DOHH2 (cell line): ENCODE measurements around the gene ANXA1.
"Not testable (repeated sequence)": the region's sequence is repeated elsewhere in the genome, so short reads cannot be mapped to it uniquely, and the experiment has no call there.

Experiments used
- H3F3A ChIP-seq: fragments of 200-600 bp; sonication (generic), shearing (Covaris generic); 2 replicates; pipeline ENCODE4 v1.6.0; 2016; ENCODE audit warnings: antibody characterized with exemption, mild to moderate bottlenecking; ENCODE audit not compliant: control insufficient read depth, insufficient read depth
- H3K27ac ChIP-seq: fragments of 200-600 bp; sonication (generic); 2 replicates; pipeline ENCODE4 v1.5.1; 2014; ENCODE audit warnings: low read depth, mild to moderate bottlenecking, low read length, moderate library complexity
- H3K27me3 ChIP-seq: fragments of 200-600 bp; sonication (generic); 2 replicates; pipeline ENCODE4 v1.6.1; 2014; ENCODE audit warnings: mild to moderate bottlenecking, low read length, mixed read lengths; ENCODE audit not compliant: control insufficient read depth
- H3K36me3 ChIP-seq: fragments of 200-600 bp; sonication (generic); 2 replicates; pipeline ENCODE4 v1.6.1; 2014; ENCODE audit warnings: mild to moderate bottlenecking, low read length, moderate library complexity, mixed read lengths; ENCODE audit not compliant: control insufficient read depth
- H3K4me1 ChIP-seq: fragments of 200-600 bp; sonication (generic); 2 replicates; pipeline ENCODE4 v1.6.1; 2014; ENCODE audit warnings: mild to moderate bottlenecking, low read length, mixed read lengths; ENCODE audit not compliant: control insufficient read depth
- H3K4me2 ChIP-seq: fragments of 200-600 bp; sonication (generic); 2 replicates; pipeline ENCODE4 v1.6.0; 2014; ENCODE audit warnings: mild to moderate bottlenecking, low read length, moderate library complexity
- H3K4me3 ChIP-seq: fragments of 200-600 bp; sonication (generic); 2 replicates; pipeline ENCODE4 v1.5.1; 2014; ENCODE audit warnings: mild to moderate bottlenecking, low read length, mixed read lengths
- H3K79me2 ChIP-seq: fragments of 200-600 bp; sonication (generic); 2 replicates; pipeline ENCODE4 v1.6.1; 2014; ENCODE audit warnings: mild to moderate bottlenecking, low read length, mixed read lengths; ENCODE audit not compliant: control insufficient read depth
- H3K9me2 ChIP-seq: fragments of 200-600 bp; sonication (generic); replicated peaks from 2 replicates; pipeline ENCODE4 v1.6.1; 2014; ENCODE audit warnings: mild to moderate bottlenecking, low read length, mixed read lengths; ENCODE audit not compliant: control insufficient read depth
- H3K9me3 ChIP-seq: fragments of 200-600 bp; sonication (generic); 2 replicates; pipeline ENCODE4 v1.6.1; 2014; ENCODE audit warnings: antibody characterized with exemption, low read length, mixed read lengths; ENCODE audit not compliant: control insufficient read depth, insufficient read depth
- H4K20me1 ChIP-seq: fragments of 200-600 bp; sonication (generic); 2 replicates; pipeline ENCODE4 v1.6.0; 2014; ENCODE audit warnings: low read depth, mild to moderate bottlenecking, antibody characterized with exemption, low read length, moderate library complexity; ENCODE audit not compliant: control insufficient read depth, insufficient read depth
- EZH2phosphoT487 ChIP-seq: fragments of 200-600 bp; sonication (generic); IDR thresholded peaks from 2 replicates; pipeline ENCODE4 v1.6.1; 2017; ENCODE audit warnings: borderline replicate concordance, mild to moderate bottlenecking, antibody characterized with exemption, low read length, moderate library complexity, mixed read lengths
- TF ChIP-seq, protein P1 (sequence below): fragments of 200-600 bp; sonication (generic); IDR thresholded peaks from one replicate; pipeline ENCODE4 v1.5.1; 2014; ENCODE audit warnings: antibody characterized with exemption, mild to moderate bottlenecking, low read depth, low read length; ENCODE audit not compliant: poor library complexity, severe bottlenecking

The ANXA1 gene

DNA sequence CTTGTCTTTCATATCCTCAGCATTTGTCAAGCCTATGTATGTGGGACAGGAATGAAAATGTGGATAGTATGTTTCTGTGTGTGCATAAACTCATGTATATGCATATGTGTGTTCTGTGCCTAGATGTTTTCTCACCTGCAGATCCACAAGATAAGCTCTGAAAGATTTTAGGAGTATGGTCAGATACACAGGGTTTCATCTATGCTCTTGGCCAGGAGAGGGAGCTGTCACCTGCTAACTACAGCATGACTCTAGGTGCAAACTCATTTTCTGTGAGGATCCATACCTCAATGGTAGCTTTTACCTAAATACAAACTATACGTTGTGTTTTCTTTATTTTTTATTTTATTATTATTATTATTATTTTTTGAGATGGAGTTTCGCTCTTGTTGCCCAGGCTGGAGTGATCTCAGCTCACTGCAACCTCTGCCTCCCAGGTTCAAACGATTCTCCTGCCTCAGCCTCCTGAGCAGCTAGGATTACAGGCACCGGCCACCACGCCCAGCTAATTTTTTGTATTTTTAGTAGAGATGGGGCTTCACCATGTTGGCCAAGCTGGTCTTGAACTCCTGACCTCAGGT lies 44.1 kb upstream of the ANXA1 start:
- not testable (repeated sequence) for H3K4me1 ChIP-seq, H3F3A ChIP-seq, H4K20me1 ChIP-seq, H3K36me3 ChIP-seq, H3K27ac ChIP-seq, H3K79me2 ChIP-seq, H3K4me2 ChIP-seq, H3K27me3 ChIP-seq, H3K4me3 ChIP-seq, H3K9me3 ChIP-seq, H3K9me2 ChIP-seq
- TF ChIP-seq, protein P1, sequence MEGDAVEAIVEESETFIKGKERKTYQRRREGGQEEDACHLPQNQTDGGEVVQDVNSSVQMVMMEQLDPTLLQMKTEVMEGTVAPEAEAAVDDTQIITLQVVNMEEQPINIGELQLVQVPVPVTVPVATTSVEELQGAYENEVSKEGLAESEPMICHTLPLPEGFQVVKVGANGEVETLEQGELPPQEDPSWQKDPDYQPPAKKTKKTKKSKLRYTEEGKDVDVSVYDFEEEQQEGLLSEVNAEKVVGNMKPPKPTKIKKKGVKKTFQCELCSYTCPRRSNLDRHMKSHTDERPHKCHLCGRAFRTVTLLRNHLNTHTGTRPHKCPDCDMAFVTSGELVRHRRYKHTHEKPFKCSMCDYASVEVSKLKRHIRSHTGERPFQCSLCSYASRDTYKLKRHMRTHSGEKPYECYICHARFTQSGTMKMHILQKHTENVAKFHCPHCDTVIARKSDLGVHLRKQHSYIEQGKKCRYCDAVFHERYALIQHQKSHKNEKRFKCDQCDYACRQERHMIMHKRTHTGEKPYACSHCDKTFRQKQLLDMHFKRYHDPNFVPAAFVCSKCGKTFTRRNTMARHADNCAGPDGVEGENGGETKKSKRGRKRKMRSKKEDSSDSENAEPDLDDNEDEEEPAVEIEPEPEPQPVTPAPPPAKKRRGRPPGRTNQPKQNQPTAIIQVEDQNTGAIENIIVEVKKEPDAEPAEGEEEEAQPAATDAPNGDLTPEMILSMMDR: peak; percentile 59

GRCh38 chr9:73114058-73114457 lies 37.6 kb upstream of the ANXA1 start:
- Histone ChIP-seq H3K36me3 (no peaks in the 10 kb centered on the region), H3K79me2 (no peaks in the 10 kb centered on the region), H3K27me3 (no peaks in the 10 kb centered on the region), H3F3A (no peaks in the 10 kb centered on the region), H3K4me2 (no peak overlapping the region), H4K20me1 (no peaks in the 10 kb centered on the region), H3K9me2 (no peaks in the 10 kb centered on the region), H3K27ac (no peak overlapping the region), H3K4me1 (no peaks in the 10 kb centered on the region), H3K9me3 (no peaks in the 10 kb centered on the region), H3K4me3 (no peak overlapping the region)
- TF ChIP-seq, protein P1: no peak
- TF ChIP-seq EZH2phosphoT487: no peak

DNA sequence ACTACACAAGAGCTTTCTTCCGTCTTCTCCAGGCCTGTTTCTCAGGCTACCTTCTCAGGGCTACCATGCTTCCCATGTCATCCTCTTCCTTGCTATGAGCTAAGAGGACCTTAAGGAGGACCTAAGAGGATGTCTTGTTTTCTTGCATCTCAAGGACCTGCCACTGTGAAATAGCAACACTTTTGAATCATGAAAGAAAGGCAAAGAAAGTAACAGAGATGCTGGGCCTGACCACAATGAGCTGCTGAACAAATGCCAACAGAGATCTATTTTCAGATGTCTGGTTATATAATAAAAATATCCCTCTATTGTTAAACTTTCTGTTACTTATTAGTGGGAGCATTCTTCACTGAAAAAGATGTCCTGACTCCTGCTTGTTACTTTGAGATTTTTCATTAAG lies 36.7 kb upstream of the ANXA1 start:
- TF ChIP-seq, protein P1: no peak
- TF ChIP-seq EZH2phosphoT487: no peak
- Histone ChIP-seq H3K79me2 (no peaks in the 10 kb centered on the region), H3K9me2 (no peaks in the 10 kb centered on the region), H3K27me3 (no peaks in the 10 kb centered on the region), H3K27ac (no peak overlapping the region), H4K20me1 (no peaks in the 10 kb centered on the region), H3K9me3 (no peaks in the 10 kb centered on the region), H3K36me3 (no peaks in the 10 kb centered on the region), H3K4me1 (no peaks in the 10 kb centered on the region), H3F3A (no peaks in the 10 kb centered on the region), H3K4me2 (no peak overlapping the region), H3K4me3 (no peak overlapping the region)
